NCI-H774 (cell line): ENCODE results near the gene GNL3.
A peak's percentile ranks its signal among the peaks of the same experiment; 100 is the strongest.
"Not testable (repeated sequence)": the region's sequence is repeated elsewhere in the genome, so short reads cannot be mapped to it uniquely, and the experiment has no call there.

Experiments used
- DNase-seq: peaks from one replicate; lab custom pipeline; 2025; lab: John Stamatoyannopoulos, UW

The GNL3 gene, protein sequence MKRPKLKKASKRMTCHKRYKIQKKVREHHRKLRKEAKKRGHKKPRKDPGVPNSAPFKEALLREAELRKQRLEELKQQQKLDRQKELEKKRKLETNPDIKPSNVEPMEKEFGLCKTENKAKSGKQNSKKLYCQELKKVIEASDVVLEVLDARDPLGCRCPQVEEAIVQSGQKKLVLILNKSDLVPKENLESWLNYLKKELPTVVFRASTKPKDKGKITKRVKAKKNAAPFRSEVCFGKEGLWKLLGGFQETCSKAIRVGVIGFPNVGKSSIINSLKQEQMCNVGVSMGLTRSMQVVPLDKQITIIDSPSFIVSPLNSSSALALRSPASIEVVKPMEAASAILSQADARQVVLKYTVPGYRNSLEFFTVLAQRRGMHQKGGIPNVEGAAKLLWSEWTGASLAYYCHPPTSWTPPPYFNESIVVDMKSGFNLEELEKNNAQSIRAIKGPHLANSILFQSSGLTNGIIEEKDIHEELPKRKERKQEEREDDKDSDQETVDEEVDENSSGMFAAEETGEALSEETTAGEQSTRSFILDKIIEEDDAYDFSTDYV

DNA sequence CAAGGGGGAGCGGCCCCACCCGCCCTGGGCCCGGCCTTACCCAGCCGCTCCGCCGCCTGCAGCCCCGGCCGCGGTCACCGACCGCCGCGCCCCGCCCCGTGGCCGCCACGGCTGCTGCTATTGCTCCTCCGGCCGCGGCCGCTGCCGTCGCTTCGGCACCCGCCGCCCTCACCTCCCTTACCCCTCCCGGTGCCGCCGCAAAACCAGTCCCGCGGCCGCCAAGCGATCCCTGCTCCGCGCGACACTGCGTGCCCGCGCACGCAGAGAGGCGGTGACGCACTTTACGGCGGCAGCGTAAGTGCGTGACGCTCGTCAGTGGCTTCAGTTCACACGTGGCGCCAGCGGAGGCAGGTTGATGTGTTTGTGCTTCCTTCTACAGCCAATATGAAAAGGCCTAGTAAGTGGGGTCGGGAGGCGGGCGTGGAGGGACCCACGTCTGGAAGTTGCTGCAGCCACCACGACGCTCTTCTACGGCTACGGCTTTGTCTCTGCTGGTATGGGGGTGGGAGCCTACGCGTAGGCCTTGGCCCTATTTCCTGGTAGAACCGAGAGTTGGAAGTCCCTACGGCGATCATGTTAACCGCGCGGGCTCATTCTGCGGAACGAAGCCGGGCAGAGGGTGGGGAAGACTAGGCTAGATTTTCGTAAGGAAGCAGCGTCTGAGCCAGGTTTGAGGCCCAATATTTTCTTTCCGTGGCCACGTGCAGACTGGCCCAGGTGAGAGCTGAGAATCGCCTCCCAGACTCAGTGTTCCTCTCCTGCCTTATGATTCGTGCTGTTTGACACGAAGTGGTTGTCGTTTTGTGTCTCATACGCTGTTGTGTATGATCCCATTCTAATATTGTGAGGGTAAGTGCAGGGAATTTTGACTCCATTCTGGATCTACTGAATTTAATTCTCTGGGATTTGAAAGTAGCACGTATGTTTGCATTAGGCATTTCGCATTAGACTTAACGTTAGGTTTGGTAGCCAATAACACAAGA lies at the start of gene GNL3, which contains the start of gene PBRM1:
Gene GNL3, plus strand, starts transcription at position 324 of the 983 bp plus-strand sequence. Its CDS starts 61 bp downstream, at position 385.
Gene PBRM1, minus strand, starts transcription at position 205 of the 983 bp plus-strand sequence.
- DNase-seq, result peak; percentile 85

DNA sequence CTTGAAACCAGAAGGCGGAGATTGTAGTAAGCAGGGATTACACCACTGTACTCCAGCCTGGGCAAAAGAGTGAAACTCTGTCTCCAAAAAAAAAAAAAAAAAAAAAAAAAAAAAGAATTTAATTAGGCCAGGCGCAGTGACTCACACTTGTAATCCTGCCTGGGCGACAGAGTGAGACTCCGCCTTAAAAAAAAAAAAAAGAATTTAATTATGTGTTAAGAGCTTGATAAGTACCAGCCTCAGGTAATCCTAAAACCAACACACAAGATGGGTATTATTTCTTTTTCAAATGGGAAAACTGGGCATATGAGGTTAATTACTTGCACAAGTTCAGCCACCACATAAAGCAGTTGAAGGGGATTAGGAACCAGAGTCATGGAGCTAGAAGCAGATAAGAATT lies 49.2 kb upstream of the GNL3 start:
- DNase-seq, result peak; percentile 3

DNA sequence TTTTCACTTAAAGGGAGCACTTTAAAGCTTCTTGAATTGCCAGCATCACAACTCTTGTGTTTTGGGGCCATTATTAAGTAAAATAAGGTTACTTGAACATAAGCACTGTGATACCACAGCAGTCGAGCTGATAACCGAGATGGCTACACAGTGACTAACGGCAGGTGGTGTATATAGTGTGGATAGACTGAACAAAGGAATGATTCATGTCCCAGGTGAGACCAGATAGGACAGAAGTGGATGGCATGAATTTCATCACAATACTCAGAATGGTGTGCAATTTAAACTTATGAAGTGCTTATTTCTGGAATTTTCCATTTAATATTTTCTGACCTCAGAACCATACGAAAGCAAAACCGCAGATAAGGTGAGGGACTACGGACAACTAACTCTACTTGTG lies 40.3 kb upstream of the GNL3 start:
- no peak for DNase-seq

DNA sequence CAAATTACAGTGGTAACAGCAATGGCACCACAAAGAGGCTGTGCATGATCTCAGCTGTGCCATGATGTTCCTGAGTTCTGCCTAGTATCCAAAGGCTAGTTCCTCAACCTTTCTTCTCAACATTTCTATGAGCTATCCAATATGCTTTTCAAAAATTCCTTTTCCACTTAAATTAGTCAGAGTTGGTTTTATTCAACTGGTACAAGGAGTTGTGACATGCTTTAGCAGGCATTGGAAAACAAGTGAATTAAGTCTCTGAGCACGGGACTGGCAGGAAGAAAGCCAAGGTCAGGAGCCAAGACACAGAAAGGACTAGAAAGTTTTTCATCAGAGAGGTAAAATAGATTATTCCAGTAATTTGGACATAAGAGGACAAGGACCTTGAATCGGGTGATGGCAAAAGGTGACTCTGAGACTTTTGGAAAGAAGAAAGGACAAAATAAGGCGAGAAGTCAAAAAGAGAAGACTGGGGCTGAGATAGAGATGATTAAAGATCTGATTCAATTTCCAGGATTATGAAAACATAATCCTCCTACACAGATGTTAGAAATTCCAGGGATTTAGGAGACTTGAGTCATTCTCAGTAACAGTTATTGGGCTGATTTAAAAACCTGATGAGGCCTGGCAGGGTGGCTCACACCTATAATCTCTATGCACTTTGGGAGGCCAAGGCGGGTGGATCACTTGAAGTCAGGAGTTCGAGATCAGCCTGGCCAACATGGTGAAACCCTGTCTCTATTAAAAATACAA lies 36.2 kb upstream of the GNL3 start:
- no peak for DNase-seq

DNA sequence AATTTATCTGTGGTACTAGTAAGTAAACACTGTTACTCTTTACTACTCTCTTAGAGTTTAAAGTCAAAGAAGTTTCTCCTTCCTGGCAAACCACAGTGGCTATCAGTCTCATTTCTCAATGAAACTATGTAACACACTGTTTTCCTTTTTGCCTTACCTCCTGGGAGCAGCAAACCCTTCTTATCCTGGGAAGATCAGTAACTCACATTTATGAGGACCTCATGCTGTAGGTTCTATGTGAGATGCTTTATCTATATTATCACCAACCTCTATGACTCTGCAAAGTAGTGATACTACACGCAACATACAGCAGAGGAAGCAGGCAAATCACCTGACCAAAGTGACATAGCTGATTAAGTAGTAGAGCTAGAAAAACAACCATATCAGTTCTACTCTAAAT lies 35.4 kb upstream of the GNL3 start:
- DNase-seq, result no peak

DNA sequence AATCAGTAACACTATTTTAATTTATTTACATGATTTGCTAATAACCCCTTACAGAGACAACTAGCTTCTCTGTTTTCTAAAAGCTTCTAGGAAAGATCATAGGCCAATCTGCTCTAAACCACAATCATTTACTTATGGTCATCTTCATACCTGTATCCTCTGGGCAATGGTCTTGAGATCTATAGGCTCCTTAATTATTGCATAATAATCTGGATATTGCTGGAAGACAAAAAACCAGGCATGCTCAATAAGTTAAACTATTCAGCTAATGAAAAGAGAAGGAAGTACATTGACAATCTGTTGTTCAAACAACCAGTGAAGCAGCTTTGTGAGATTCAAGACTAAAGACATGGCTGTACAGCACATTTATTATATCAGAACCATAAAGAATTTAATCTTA lies 34.2 kb upstream of the GNL3 start:
- no peak for DNase-seq

DNA sequence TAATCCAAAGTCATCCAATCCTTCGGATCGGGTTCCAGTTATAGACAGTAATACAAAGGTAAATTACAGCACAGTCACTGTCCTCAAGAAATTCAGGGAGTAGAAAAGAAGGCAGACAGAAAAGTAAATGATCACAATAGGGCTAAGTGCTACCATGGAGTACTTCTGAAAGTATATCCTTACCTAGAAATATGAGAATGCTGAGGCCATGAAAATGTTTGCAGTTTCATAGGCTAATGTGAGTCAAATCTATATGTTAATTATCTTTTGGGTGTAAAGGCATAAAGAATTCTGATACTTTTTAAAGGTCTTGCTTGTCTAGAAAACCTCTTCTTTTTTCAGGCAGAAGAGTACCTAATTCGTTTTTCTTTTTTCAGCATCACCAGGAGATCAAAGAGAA lies 29.9 kb upstream of the GNL3 start:
- DNase-seq, result no peak

DNA sequence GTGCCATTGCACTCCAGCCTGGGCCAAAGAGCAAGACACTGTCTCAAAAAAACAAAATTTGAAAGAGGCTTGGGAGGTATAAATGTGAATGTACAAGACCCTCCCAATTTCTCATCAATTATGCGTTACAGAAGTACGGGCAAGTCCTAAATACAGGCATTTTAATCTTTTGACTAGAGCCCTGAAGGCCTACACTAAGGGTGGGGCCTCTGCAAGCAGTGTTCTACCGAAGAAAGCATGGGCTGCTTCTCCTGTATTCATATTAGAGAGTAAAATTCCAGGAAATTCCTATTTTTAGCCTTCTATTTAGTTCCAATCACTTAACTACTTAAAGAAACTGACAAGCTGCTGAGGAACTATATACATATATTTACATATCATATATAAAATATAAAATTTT lies 25.8 kb upstream of the GNL3 start:
- DNase-seq, result no peak

DNA sequence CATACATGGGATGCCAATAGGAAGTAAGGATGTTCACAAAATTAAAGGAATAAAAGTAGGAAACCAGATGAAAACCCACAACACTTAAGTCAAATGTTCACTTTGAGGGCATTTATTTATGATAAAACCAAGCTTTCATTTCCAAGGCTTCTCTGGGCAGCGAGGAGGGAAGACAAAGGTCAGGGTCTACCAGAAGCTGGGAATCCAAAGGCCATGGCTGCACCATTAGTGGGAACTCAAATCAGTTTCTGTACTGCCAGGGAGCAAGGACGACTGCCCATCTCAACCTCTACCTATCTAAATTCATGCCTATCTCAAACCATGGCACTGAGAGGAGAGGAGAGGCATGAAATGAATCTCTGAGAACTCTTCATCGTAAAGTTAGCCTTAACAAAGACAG lies 22.7 kb upstream of the GNL3 start:
- no peak for DNase-seq

DNA sequence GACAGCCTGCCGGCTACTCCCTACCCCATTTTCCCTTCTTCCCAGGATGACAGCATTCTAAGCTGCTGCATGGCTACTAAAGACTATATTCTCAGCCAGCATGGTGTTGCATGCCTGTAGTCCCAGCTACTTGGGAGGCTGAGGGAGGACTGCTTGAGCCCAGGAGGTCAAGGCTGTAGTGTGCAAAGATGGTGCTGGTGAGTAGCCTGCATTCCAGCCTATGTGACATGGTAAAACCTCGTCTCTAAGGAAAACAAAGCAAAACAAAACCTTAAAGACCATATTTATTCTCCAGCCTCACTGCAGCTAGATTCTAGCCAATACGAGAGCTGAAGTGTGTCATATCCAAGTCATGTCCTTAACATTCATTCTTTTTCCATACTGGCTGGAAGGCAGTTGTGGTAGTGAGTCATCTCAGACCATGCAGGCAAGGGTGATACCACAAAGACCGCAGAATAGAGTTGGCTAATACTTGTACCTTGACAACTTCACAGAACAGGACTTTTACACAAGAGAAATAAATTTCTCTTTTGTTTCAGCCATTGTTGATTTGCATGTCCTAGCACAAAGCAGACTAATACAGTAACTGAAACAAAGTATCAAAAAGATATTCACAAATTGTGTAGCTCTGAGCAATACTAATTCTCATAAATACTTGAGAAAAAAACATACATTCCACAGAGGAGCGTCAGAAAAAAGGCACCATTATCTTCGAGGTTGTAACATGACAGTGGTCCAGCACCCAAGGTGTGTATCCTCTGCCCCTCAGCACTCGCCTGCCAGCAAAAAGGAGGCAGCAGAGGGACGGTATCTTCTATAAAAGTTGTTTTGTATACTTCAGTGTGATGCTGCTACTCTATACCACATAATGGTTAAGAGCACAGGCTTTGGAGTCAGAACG lies 15.0 kb upstream of the GNL3 start:
- no peak for DNase-seq

DNA sequence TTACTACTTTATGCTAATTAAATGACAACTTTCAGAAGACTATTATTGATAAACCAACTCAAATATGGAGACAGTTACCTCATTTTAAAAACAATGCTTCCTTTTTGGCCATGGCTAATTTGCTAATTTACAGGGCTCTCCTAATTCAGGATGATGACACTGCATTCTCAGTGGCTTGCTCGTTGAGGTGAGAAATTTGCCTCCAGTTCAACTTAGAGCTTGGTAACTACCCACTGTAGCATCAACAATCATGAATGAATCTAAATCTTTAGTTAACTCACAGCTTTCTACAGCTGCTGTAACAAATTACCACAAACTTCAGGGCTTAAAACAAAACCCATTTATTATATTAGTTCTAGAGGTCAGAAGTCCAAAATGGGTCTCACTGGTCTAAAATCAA lies 14.2 kb upstream of the GNL3 start:
- DNase-seq, result no peak

DNA sequence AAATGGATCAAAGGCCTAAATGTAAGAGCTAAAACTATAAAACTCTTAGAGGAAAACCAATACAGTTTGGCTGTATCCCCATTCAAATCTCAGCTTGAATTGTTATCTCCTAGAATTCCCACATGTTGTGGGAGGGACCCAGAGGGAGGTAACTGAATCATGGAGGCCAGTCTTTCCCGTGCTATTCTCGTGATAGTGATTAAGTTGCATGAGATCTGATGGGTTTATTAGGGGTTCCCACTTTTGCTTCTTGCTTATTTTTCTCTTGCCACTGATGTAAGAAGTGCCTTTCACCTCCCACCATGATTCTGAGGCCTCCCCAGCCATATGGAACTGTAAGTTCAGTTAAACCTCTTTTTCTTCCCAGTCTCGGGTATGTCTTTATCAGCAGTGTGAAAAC lies 9.6 kb upstream of the GNL3 start:
- DNase-seq, result not testable (repeated sequence)

DNA sequence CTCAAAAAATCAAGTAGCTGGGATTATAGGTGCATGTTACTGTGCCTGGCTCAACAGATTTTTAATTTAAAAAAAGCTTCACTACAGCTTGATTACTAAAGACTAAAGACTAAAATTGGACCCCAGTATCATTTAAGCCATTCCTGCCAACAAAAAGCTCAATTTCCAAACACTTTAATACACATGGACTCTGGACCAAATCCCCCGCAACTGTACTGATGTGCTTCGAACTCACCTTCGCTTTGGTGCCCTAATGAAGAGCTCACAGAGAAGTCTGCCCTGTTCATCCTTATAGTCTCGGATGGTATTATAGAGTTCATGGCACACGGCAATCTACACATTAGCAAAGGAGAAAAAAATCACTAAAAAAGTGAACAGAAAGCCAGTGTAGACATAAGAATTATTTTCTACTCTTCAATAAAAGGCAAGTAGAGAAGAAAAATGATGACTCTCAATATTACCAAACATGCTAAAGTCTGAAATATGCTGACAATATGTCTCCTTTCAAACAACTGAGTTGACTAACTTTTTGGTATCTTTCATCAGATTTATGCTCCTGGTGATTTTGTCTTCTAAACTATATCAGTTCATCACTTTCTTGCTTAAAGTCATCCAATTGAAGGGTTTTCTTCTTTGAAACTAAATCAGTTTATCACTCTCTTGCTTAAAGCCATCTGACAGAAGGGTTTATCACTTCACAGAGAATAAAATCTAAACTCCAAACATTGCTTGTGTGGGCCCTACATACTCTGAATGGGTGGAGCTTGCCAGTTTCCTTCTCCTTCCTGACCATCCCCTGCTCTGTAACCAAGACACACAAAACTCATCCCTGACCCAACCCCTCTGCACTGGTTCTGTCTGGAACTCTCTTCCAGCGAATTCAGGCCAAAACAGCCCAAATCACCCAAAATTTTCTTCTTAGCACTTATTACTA lies 7.3 kb upstream of the GNL3 start:
- DNase-seq, result no peak

DNA sequence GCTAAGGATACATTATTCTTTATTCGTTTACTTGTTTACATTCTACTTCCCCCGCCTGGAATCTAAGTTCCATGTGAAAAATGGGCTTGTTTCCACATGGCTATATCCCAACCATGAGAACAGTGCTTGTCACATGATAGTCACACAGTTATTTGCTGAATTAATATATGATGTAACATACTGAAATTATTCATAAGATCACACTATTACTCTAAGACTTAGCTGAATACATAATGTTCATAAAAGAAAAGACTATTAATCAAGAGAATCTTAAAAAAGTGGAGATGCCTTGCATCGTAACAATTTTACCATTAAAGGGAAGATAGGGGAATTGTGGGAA lies 6.7 kb upstream of the GNL3 start:
- no peak for DNase-seq

DNA sequence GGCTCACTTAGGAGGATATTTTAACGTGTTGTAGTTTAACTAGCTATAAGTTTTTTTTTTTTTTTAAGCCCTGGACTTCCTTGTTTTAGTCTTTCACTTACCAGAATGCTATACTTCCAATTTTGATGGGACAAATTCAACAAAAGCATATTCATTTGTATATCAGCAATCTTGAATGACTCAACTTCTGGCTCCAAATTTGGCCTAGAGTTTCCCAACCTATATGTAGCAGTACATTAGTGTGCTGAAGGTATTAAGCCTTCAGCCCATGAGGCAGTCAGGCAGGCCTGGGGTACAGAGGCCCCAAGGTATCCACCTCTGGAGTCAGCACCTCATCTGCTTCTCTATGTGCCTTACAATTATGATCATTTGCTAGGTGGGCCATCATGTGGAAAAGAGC lies 6.0 kb upstream of the GNL3 start:
- DNase-seq, result no peak

DNA sequence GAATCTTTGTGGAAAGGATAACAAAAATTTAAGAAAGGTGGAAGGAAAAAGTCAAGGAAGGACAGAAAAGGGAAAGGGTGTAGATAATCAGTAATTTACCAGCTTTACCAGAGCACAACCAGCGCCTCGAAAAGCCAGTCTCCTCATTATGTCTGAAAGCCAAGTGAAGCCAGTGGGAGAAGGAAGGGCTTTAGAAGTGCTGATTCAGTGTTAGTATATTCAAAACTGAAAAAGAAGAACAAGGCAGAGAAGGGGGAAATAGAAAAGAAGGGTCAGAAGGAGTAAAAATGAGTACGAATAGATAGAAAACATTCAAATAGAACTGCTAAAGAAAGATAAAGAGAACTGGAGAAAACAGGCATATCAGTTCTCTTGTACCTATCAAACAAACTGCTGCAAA lies 4.2 kb upstream of the GNL3 start:
- no peak for DNase-seq

DNA sequence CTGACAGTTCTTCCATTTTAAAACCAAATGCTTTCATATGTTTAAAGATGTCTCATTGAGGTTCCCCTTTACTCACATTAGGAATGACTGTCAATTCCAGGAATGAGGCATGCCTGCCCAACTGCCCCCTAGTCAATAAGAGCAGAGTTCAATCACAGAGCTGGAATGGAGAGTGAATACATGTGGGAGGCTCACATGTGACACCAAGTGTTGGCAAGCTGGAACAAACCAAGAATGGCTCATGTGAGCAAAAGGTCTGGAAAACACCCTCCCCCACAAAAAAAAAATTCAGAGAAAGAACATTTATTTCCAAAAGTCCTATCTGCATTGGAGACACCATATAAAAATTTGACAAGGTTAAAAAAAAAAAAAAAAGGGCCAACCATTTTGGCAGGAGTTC lies 3.8 kb upstream of the GNL3 start:
- no peak for DNase-seq

DNA sequence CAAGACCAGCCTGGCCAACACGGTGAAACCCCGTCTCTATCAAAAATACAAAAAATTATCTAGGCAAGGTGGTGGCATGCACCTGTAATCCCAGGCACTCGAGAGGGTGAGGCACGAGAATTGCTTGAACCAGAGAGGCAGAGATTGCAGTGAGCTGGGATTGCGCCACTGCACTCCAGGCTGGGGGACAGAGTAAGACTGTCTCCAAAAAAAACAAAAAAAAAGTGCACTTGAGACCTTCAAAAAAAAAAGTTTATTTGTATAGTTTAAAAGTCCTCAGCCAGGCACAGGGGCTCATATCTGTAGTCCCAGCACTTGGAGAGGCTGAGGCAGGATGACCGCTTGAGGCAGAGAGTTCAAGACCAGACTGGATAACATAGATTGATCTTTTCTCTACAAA lies 2.2 kb upstream of the GNL3 start:
- no peak for DNase-seq

DNA sequence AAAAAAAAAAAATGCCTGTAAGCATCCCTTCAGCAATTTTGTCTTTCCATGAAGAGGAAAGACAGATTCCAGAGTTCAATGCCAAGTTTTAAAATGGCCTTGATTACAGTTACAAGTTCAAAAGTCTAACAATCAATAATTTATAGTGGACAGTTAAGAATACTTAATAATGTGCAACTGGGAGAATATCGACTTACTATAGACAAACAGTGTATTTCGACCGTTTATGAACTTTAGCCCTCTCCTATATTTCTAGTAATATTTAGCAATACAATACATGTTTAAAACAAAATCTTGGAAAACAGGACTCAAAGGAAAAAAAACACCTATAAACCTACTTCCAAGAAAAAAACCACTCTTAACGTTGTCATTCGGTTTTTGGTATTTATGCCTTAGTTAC lies 1.6 kb upstream of the GNL3 start:
- DNase-seq, result no peak

DNA sequence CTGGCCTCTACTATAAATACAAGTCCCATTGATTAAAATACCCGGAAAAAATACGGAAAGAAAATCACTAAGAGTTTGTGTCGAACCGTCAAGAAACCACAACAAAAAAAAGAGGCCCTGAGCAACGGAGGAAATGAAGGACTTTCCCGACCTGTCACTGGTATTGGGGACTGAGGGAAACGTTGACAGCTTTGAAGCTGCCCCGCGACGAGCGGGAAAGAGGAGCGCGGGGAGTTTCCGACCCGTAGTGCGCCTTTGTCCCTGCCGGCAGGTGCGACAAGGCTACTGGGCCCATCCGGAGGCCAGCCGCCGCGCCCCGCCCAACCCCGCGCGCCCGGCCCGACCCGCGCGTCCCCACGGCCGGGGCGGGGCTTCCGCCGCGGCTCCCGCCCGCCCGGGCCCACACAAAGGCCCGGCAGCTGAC lies 535 bp upstream of the GNL3 start:
- DNase-seq, result peak; percentile 57
